Ascending aorta (tissue), 2 donors: ENCODE data around the gene FNDC4. TPM values are rescaled to one million over a fixed set of nuclear protein-coding genes. Genes with fewer than 3 reads are reported as not detected.

Experiments
- DNase-seq, 2 donors: peaks; one replicate each; pipeline ENCODE4 v3.0.0-alpha.2; 2019; ENCODE audit warnings: low spot score in 2 of 2
- H3K27ac ChIP-seq, 2 donors: fragments of 200-600 bp; sonication (generic); one replicate each; pipeline ENCODE4 v1.5.1; 2016 to 2017; ENCODE audit warnings: mild to moderate bottlenecking in 1 of 2
- H3K27me3 ChIP-seq: fragments of 200-600 bp; sonication (generic); one replicate; pipeline ENCODE4 v1.5.1; 2017
- H3K36me3 ChIP-seq, 2 donors: fragments of 200-600 bp; sonication (generic); one replicate each; pipeline ENCODE4 v1.5.1; 2016
- H3K4me1 ChIP-seq, 2 donors: fragments of 200-600 bp; sonication (generic); one replicate each; pipeline ENCODE4 v1.5.1; 2016 to 2017; ENCODE audit warnings: mild to moderate bottlenecking in 1 of 2
- H3K4me3 ChIP-seq, 2 donors: fragments of 200-600 bp; sonication (generic); one replicate each; pipeline ENCODE4 v1.5.1; 2016 to 2017; ENCODE audit warnings: mild to moderate bottlenecking in 1 of 2
- H3K9me3 ChIP-seq, 2 donors: fragments of 200-600 bp; sonication (generic); one replicate each; pipeline ENCODE4 v1.5.1; 2016
- CTCF ChIP-seq, 3 experiments: fragments of 200-600 bp in 2 of 3; fragments of 450-650 bp in 1 of 3; sonication (generic) in 2 of 3; IDR thresholded peaks; one replicate each; pipeline ENCODE4 v1.5.1; 2016 to 2019; ENCODE audit warnings: antibody characterized with exemption in 3 of 3, mild to moderate bottlenecking in 1 of 3, moderate library complexity in 1 of 3
- intact Hi-C: fragments of 100-400 bp; cut with DNase I; formaldehyde crosslinking; loops from one replicate; pipeline ENCODE4 v1.15.1; 2023
- total RNA-seq: library from RNA; depleted of rRNA; stranded (reverse); fragments of >200 nt; gene quantifications from one replicate; pipeline ENCODE4 v1.1.0, GENCODE V29; 2016

Gene FNDC4
- total RNA-seq, 1 donor from 2014 or later: 18.1 TPM

GRCh38 chr2:27461118-27461517, 33.9 kb downstream of the FNDC4 start:
- intact Hi-C loops: no loop called here
- Histone ChIP-seq H3K4me1 (no peaks in the 10 kb centered on the region), H3K27ac (no peak overlapping the region), H3K4me3 (no peak overlapping the region), H3K9me3 (no peaks in the 10 kb centered on the region), H3K36me3 (peaks cover 46 to 64% of the 10 kb centered on the region in 2 donors), H3K27me3 (no peaks in the 10 kb centered on the region)
- TF ChIP-seq CTCF (IDR thresholded peaks at IDR 0.05): no peak
- DNase-seq: no peak

GRCh38 chr2:27453968-27454367, 41.0 kb downstream of the FNDC4 start:
- no peaks in the 10 kb centered on the region for H3K9me3 ChIP-seq
- no peaks in the 10 kb centered on the region for H3K4me1 ChIP-seq
- H3K4me3 ChIP-seq: no peak overlapping the region
- H3K27me3 ChIP-seq: no peaks in the 10 kb centered on the region
- DNase-seq: no peak
- no peak overlapping the region for H3K27ac ChIP-seq
- H3K36me3 ChIP-seq: peaks cover 74 to 84% of the 10 kb centered on the region in 2 donors
- intact Hi-C loops: no loop called here
- no peak for TF ChIP-seq CTCF (IDR thresholded peaks at IDR 0.05)

GRCh38 chr2:27451095-27451494, 43.9 kb downstream of the FNDC4 start:
- Histone ChIP-seq H3K9me3 (no peaks in the 10 kb centered on the region), H3K4me3 (no peak overlapping the region), H3K27me3 (no peaks in the 10 kb centered on the region), H3K36me3 (peaks cover 58 to 76% of the 10 kb centered on the region in 2 donors), H3K27ac (no peak overlapping the region), H3K4me1 (no peaks in the 10 kb centered on the region)
- no peak for TF ChIP-seq CTCF (IDR thresholded peaks at IDR 0.05)
- DNase-seq: no peak
- intact Hi-C loops: no loop called here

- H3K4me1 ChIP-seq: no peaks in the 10 kb centered on the region
- H3K27ac ChIP-seq: no peak overlapping the region
- no peaks in the 10 kb centered on the region for H3K9me3 ChIP-seq
- TF ChIP-seq CTCF (IDR thresholded peaks at IDR 0.05): no peak
- H3K27me3 ChIP-seq: no peaks in the 10 kb centered on the region
- H3K4me3 ChIP-seq: no peak overlapping the region
- peaks cover 38 to 50% of the 10 kb centered on the region in 2 donors for H3K36me3 ChIP-seq
- no peak for DNase-seq
- intact Hi-C loops: no loop called here
These were observed 46.6 kb downstream of the FNDC4 start for GRCh38 chr2:27448381-27448780.

GRCh38 chr2:27446057-27446456, 48.9 kb downstream of the FNDC4 start:
- H3K27ac ChIP-seq: no peak overlapping the region
- H3K9me3 ChIP-seq: no peaks in the 10 kb centered on the region
- no peak for DNase-seq
- no peak overlapping the region for H3K4me3 ChIP-seq
- no peaks in the 10 kb centered on the region for H3K27me3 ChIP-seq
- TF ChIP-seq CTCF (IDR thresholded peaks at IDR 0.05): no peak
- peaks cover 0 to 9% of the 10 kb centered on the region in 2 donors for H3K4me1 ChIP-seq
- H3K36me3 ChIP-seq: peaks cover 45 to 49% of the 10 kb centered on the region in 2 donors
- intact Hi-C loops: no loop called here

GRCh38 chr2:27445615-27446014, 49.4 kb downstream of the FNDC4 start:
- peaks cover 0 to 9% of the 10 kb centered on the region in 2 donors for H3K4me1 ChIP-seq
- H3K4me3 ChIP-seq: no peak overlapping the region
- H3K9me3 ChIP-seq: no peaks in the 10 kb centered on the region
- no peaks in the 10 kb centered on the region for H3K27me3 ChIP-seq
- H3K36me3 ChIP-seq: peaks cover 49 to 54% of the 10 kb centered on the region in 2 donors
- intact Hi-C loops: no loop called here
- no peak for TF ChIP-seq CTCF (IDR thresholded peaks at IDR 0.05)
- H3K27ac ChIP-seq: no peak overlapping the region
- no peak for DNase-seq
